KOPT-K1 (cell line): ENCODE results near the gene DDX10.

ENCODE experiments used
- H3K27ac ChIP-seq: fragments of 200-600 bp; sonication (generic); 2 replicates; pipeline ENCODE4 v1.5.1; 2016; ENCODE audit warnings: antibody characterized with exemption, mild to moderate bottlenecking, low read depth, low read length; ENCODE audit not compliant: poor library complexity, severe bottlenecking
- H3K36me3 ChIP-seq: fragments of 200-600 bp; sonication (generic); 2 replicates; pipeline ENCODE4 v1.5.1; 2017; ENCODE audit warnings: antibody characterized with exemption, mild to moderate bottlenecking, low read length, moderate library complexity; ENCODE audit not compliant: insufficient read depth
- H3K9me3 ChIP-seq: fragments of 200-600 bp; sonication (generic); 2 replicates; pipeline ENCODE4 v1.5.1; 2017; ENCODE audit warnings: antibody characterized with exemption, low read length, mild to moderate bottlenecking; ENCODE audit not compliant: insufficient read depth, poor library complexity, severe bottlenecking

The DDX10 gene

DNA sequence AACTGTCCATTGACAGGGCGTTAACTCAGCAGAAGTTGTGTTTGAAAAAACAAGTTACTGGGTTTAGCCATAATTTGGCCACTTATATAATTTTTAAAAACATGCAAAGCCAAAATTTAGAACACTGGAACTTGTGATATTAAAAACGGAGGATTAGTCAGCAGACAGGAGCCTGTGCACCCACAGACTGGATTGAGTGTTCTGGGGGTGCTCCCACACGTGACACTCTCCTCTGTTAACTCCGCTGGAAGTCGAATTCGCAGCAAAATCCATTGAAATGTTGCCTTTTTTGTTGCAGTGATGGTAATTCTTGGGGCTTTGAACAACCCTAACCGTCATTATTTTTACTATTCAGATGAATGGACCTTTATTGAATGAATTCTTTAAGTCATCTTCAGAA, 269.8 kb downstream of the DDX10 start:
- no peaks in the 10 kb centered on the region for H3K9me3 ChIP-seq
- H3K27ac ChIP-seq = no peak overlapping the region

DNA sequence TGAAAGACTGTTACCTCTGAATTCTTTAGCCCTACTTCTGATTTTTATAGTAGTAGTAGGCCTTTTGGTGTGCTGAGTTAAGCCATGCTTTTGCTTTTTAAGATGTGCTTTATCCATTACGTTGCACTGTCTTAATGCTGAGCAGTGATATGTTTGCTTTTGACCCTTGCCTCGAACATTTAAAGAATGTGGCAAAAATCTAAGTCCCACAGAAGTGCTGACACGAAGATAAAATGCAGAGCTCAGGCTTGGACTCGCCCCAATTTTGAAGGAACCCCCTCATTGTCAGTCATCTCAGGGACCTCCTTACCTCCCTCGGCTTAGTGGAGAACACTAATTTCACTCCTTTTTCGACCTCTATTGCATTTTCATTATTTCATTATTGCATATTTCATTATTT, 272.9 kb downstream of the DDX10 start:
- peaks cover 22% of the 10 kb centered on the region for H3K36me3 ChIP-seq

More for the DNA sequence above, 269.8 kb downstream of the DDX10 start:
- H3K36me3 ChIP-seq = no peaks in the 10 kb centered on the region

DNA sequence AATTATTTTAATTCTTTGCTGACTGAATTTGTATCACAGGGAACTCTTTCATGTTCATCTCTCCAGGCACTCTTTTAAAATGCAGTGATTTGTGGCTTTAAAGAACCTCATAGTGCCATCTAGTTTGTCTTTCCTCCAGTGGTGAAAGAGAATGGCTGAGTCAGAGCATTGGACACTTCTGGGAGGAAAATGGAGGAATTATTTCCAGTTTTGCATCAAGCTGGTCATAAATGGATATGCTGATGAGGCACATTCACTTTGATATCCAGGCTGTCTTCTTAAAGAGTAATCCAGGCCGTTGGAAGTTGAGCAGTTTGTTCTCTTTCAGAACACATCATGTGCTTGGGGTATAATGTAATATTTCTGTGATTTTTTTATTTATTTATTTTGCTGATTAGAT, 273.7 kb downstream of the DDX10 start:
- no peaks in the 10 kb centered on the region for H3K9me3 ChIP-seq
- H3K36me3 ChIP-seq = peaks cover 22% of the 10 kb centered on the region
- no peak overlapping the region for H3K27ac ChIP-seq

More for the DNA sequence above, 272.9 kb downstream of the DDX10 start:
- Histone ChIP-seq H3K27ac (no peak overlapping the region), H3K9me3 (no peaks in the 10 kb centered on the region)

DNA sequence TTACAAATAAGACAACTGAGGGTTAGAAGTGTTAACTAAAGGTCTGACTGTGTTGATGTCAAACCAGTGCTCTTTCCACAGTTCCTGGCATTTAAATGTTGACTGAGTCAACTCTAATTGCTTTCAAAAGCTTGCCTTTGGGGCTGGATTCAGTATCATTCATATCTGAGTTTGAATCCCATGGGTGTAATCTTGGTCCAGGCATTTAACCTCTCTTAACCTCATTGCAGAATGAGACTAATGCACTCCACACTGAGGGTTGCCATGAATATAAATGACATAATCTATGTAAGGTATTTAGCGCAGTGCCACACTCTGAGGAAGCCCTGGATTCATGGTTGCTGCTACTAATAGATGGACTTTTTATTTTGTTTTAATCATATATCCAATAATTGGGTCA, 274.3 kb downstream of the DDX10 start:
- Histone ChIP-seq H3K27ac (no peak overlapping the region), H3K9me3 (no peaks in the 10 kb centered on the region), H3K36me3 (peaks cover 22% of the 10 kb centered on the region)

DNA sequence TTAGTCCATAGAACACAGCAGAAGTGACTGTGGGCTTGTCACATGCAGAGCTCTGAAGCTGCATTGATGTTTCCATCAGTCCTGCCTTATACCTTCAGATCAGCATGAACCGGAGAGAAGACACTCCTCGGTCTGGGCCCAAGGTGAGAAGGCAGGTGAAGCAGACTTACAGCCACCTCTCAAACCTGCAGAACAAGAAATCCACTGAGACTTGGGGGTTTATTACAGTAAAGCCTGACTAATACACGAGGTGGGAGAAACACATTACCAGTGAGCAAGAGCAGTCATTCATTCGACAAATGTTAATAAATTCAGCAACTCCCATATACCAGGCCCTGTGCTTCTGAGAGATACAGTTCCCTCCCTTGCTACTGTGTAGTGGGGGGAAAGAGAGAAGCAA, 279.0 kb downstream of the DDX10 start:
- Histone ChIP-seq H3K9me3 (no peaks in the 10 kb centered on the region), H3K27ac (peak overlapping the region; percentile 57), H3K36me3 (peaks cover 22% of the 10 kb centered on the region)

DNA sequence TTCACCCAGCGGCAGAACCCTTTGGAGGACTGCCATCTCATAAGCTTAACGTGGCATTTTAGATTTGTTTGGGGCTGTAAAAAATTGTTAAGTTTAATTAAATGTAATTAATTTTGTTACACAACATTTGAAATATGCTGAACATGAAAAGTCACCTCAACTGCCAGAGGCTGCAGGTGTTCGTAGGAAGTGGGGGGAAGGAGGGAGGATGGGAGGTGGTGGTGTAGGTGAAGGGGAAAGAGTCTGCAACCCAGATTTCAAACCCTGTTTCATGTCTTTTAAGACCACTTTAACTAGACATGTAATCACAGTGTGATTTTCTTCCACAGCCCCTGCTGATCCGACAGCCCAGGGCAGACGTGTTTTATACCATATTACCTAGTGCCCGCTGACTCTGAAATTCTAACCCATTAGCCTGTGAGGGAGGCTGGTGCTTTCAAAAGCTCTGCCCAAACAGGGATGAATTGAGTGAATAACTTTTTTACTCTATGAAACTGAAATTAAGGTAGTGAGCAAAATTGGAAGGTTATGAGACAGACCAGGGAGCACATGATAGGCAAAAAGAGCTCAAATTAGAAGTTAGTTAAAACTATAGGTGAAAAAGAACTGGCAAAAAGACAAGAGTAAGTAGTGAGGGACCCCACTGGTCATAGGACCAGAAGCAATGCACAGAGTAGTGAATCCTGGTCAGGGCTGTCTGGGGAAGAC, 279.8 kb downstream of the DDX10 start:
- Histone ChIP-seq H3K36me3 (peaks cover 22% of the 10 kb centered on the region), H3K27ac (peak overlapping the region; percentile 57), H3K9me3 (no peaks in the 10 kb centered on the region)

DNA sequence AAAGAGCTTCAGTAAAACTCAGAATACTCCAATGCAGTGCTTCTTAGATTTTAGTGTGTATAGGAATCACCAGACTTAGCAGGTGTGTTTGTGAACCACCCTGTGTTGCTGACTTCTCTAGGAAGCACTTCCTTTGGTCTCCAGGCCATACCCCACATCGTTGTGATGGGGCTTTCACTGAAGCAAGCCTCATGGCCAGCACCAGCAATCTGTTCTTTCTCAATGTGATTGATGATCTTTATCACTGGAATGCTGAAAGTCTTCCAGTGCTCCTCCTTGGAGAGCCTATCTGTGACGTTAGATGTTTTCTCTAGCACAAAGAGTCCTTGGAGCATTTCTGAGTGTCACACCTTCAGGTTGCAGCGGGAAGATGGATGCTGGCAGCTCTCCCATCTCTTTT, 280.5 kb downstream of the DDX10 start:
- Histone ChIP-seq H3K27ac (peak overlapping the region; percentile 57), H3K36me3 (peaks cover 18% of the 10 kb centered on the region), H3K9me3 (no peaks in the 10 kb centered on the region)

DNA sequence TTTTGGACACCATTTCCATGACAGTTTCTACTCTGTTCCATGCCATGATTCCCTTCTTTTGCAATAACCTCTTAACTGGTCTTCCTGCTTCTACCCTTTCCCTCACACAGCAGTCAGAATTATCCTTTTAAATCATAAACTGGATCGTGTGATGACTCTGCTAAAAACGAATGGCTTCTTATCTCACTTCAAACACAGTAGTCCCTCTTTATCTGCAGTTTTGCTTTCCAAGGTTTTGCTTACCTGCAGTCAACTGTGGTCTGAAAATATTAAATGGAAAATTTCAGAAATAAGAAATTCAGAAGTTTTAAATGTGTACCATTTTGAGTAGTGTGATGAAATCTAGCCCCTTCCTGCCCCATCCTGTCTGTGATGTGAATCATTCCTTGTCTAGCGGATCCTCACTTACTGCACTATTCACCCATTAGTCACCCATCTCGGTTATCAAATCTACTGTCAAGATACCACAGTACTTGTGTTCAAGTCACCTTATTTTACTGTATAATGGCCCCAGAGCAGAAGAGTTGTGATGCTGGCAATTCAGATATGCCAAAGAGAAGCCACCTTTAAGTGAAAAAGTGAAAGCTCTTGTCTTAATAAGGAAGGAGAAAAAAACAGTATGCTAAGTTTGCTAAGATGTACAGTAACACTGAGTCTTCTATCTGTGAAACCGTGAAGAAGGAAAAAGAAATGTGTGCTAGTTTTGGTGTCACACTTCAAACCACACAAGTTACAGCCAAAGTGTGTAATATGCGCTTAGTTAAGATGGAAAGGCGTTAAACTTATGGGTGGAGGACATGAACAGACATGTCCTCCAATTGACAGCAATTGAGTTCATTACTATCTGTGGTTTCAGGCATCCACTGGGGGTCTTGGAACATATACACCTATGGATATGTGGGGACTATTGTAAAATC, 283.0 kb downstream of the DDX10 start:
- no peaks in the 10 kb centered on the region for H3K36me3 ChIP-seq

DNA sequence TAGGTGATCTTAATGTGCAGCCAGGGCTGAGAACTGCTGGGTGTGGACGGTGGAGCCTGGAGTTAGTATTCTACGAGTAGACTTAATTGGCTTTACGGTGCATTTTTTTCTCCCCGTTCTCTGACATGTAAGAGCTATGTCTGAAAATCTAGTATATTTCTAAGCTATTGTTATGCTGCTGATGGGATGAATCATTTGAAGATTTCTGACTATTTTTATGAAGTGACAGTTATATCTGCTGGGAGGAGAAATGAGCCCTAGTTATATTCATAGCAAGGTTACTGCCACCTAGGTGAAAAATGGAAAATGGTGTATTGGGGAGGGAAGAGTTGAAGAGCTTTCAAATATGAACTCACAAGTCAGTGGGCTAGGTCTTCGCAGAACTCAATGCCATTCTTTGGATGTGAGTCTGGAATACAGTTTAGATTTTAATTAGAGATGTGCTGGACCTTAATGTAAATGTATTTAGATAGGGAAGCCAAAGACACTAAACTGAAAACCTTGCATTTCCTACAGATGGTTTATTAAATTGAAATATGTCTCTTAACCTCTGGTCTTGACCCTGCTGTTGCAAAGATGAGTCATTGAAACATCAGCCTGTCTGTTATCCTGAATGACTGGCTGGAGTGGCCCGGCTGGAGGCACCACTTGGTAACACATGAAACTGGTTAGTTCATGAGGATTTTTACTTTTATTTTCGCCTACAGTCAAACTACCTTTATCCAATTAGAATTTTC, 293.7 kb downstream of the DDX10 start:
- no peaks in the 10 kb centered on the region for H3K36me3 ChIP-seq
- H3K27ac ChIP-seq = no peak overlapping the region
- H3K9me3 ChIP-seq = no peaks in the 10 kb centered on the region

More for the DNA sequence above, 283.0 kb downstream of the DDX10 start:
- H3K27ac ChIP-seq = no peak overlapping the region
- H3K9me3 ChIP-seq = no peaks in the 10 kb centered on the region

DNA sequence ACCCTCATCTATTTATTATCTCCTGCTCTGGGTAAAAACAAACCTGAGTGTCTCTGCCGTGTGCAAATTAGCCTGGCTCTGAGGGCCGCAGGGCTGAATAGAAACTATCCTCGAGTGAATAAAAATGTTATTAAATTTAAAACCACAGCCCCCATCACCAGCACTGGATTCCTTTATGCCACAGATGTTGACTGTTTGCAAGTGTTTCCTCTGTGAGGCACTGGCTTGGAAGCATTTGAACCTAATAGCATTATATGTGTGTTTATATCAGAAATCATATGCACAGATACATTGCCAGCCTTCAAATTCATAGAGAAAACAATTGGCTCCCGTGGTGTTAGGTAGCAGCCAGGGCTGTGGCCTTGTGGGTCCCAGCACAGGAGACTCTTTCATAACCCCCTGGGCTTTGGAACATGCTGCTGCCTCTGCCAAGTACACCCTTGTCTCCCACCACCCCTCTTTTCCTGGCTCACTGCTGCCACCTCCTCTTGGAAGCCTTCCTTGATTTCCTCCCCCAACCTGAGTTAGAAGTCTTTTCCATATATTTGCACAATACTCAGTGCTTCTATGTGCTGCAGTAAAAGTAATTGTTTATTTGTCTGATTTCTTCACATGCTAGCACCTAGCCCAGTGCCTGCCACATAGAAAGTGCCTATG, 294.4 kb downstream of the DDX10 start:
- no peak overlapping the region for H3K27ac ChIP-seq
- H3K9me3 ChIP-seq = no peaks in the 10 kb centered on the region
- H3K36me3 ChIP-seq = no peaks in the 10 kb centered on the region

DNA sequence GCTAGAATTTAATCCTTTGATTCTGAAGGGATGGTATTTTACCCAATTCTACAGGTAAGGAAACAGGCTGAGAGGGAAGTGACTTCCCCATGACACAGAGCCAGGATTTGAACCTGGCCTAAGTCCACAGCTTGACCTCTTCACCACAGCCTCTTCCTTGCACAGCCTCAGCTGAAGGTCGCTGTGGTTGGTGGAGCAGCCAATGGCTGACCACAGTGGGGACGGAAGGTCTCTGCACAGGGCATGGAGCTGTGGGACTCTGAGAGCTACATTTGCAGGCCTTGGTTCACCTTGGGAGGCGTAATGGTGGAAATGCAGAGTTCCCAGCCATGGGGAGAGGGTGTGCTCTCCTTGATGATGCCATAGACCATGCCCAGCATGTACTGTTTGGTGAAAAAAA, 295.0 kb downstream of the DDX10 start:
- H3K9me3 ChIP-seq = no peaks in the 10 kb centered on the region
- no peak overlapping the region for H3K27ac ChIP-seq
- no peaks in the 10 kb centered on the region for H3K36me3 ChIP-seq

DNA sequence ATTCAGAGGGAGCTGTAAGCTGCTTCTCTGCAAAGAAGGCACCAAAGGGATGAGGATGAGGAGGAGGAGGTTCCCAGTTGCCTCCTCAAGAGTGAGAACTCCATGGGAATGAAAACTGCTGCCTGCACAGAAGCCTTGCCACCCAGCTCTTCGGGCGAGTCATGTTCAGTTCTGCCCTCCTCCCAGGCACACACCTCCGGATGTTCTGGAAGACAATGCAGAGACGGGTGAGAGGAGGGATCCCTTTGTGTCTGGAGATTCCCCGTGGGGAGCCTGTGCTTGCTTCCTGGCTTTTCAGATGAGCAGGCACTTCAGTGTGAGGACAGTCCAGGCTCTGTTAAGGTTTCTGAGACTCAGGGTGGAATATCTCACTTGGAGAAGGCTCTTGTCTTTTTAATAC, 295.6 kb downstream of the DDX10 start:
- H3K9me3 ChIP-seq = no peaks in the 10 kb centered on the region
- no peaks in the 10 kb centered on the region for H3K36me3 ChIP-seq
- H3K27ac ChIP-seq = no peak overlapping the region

DNA sequence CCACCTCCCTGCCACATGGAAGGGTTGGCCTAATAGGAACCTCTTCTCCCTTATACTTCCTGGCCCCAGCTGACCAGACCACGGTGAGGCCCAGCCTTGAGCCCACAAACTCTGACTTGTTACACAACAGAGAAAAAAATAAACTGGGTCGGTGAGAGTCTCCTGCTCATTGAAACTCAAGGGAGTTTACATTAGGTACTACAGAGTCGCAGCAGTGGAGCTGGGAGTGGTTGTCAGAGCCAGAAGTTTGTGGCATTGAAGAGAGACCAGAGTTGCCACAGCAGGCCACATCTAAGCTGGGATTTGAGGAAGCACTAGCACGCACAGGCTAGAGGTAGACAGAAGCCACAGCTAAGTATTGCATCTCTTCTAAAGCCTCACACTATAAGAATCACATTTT, 296.2 kb downstream of the DDX10 start:
- Histone ChIP-seq H3K9me3 (no peaks in the 10 kb centered on the region), H3K27ac (no peak overlapping the region), H3K36me3 (no peaks in the 10 kb centered on the region)

DNA sequence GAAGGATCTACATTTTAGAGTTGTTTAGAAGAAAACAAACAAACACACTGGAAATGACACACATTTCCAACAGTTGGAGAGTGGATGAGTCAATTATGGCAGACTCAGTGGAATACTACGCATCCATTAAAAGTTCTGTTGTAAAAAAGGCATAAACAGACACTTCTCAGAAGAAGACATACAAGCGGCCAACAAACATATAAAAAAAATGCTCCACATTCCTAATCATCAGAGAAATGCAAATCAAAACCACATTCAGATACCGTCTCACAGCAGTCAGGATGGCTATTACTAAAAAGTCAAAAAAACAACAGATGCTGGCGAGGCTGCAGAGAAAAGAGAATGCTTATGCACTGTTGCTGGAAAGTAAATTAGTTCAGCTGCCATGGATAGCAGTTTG, 298.2 kb downstream of the DDX10 start:
- H3K9me3 ChIP-seq = no peaks in the 10 kb centered on the region
- H3K36me3 ChIP-seq = no peaks in the 10 kb centered on the region

More for the DNA sequence above, 298.2 kb downstream of the DDX10 start:
- H3K27ac ChIP-seq = no peak overlapping the region
